Measurements from ENCODE around the gene REXO4. TPM values are rescaled to one million over a fixed set of nuclear protein-coding genes. Genes with fewer than 3 reads are reported as not detected.
A peak's percentile ranks its signal among the peaks of the same experiment; 100 is the strongest.
"Not testable (repeated sequence)": the region's sequence is repeated elsewhere in the genome, so short reads cannot be mapped to it uniquely, and the experiment has no call there.

The REXO4 gene
- total and polyA plus RNA-seq, 7 donors, result 13.2 to 25.9 (median 18.3) TPM

- DNase-seq, result no peak
- WGBS, 2 donors, result 83% methylated on average over 1 of the region's 1 CpG
- Histone ChIP-seq H3K4me3 (no peak overlapping the region), H3K27ac (no peak overlapping the region), H3K4me1 (peaks cover 0 to 29% (median 22%) of the 10 kb centered on the region in 4 donors), H3K9me3 (no peaks in the 10 kb centered on the region), H3K36me3 (no peaks in the 10 kb centered on the region), H3K27me3 (no peaks in the 10 kb centered on the region)
- TF ChIP-seq POLR2A (IDR thresholded peaks at IDR 0.05), result no peak
- no peak for TF ChIP-seq EP300 (IDR thresholded peaks at IDR 0.05)
- TF ChIP-seq CTCF (IDR thresholded peaks at IDR 0.05), result no peak
- no peak for TF ChIP-seq POLR2AphosphoS5 (IDR thresholded peaks at IDR 0.05)
- intact Hi-C loops (cut with DNase I), result loop anchor here (5.0 kb wide), 1 partner anchor 39 kb away; the partner anchor contains the start of gene REXO4
Observed at GRCh38 chr9:133378408-133378962, 39.3 kb downstream of the REXO4 start.

GRCh38 chr9:133377721-133378216 is 40.0 kb downstream of the REXO4 start:
- Histone ChIP-seq H3K36me3 (peaks cover 0 to 7% (median 0%) of the 10 kb centered on the region in 4 donors), H3K27me3 (no peaks in the 10 kb centered on the region), H3K9me3 (no peaks in the 10 kb centered on the region), H3K4me1 (peaks cover 0 to 36% (median 29%) of the 10 kb centered on the region in 4 donors), H3K4me3 (no peak overlapping the region), H3K27ac (no peak overlapping the region)
- WGBS, 2 donors, result 72 to 82% methylated on average over 6 of the region's 6 CpGs
- no peak for TF ChIP-seq EP300 (IDR thresholded peaks at IDR 0.05)
- no peak for TF ChIP-seq CTCF (IDR thresholded peaks at IDR 0.05)
- TF ChIP-seq POLR2AphosphoS5 (IDR thresholded peaks at IDR 0.05), result no peak
- no peak for TF ChIP-seq POLR2A (IDR thresholded peaks at IDR 0.05)
- DNase-seq, result no peak
- intact Hi-C loops (cut with DNase I), result loop anchor here (2.0 to 5.0 kb wide), 2 partner anchors 40 to 81 kb away; partner anchors contain the start of genes CACFD1 and REXO4

- Histone ChIP-seq H3K27ac (peak overlapping the region in 1 of 4 donors; percentile 94), H3K36me3 (peaks cover 0 to 10% (median 0%) of the 10 kb centered on the region in 4 donors), H3K4me1 (peaks cover 0 to 41% (median 34%) of the 10 kb centered on the region in 4 donors)
- not testable (repeated sequence) for H3K9me3 ChIP-seq, DNase-seq, H3K4me3 ChIP-seq, H3K27me3 ChIP-seq
- 89 to 92% methylated on average over 14 of the region's 14 CpGs for WGBS, 2 donors
- intact Hi-C loops (cut with DNase I), result loop anchor here (2.0 to 5.0 kb wide), 2 partner anchors 40 to 82 kb away; partner anchors contain the start of genes CACFD1 and REXO4
Observed at GRCh38 chr9:133377280-133377679, 40.5 kb downstream of the REXO4 start.

- Histone ChIP-seq H3K9me3 (no peaks in the 10 kb centered on the region), H3K36me3 (peaks cover 0 to 13% (median 0%) of the 10 kb centered on the region in 4 donors), H3K4me3 (peak within 1 kb of the TSS; percentile 80 to 99 (median 88)), H3K27ac (peak within 1 kb of the TSS; percentile 93 to 99 (median 94)), H3K27me3 (no peaks in the 10 kb centered on the region), H3K4me1 (peaks cover 0 to 54% (median 46%) of the 10 kb centered on the region in 4 donors)
- no peak for TF ChIP-seq POLR2A (IDR thresholded peaks at IDR 0.05)
- no peak for TF ChIP-seq EP300 (IDR thresholded peaks at IDR 0.05)
- peak; percentile 48 to 83 (median 75) for TF ChIP-seq POLR2AphosphoS5 (IDR thresholded peaks at IDR 0.05)
- TF ChIP-seq CTCF (IDR thresholded peaks at IDR 0.05), result peak in 1 of 4 experiments; percentile 14
- WGBS, 2 donors, result 1% methylated on average over 120 of the region's 120 CpGs
- intact Hi-C loops (cut with DNase I), result loop anchor here (1.0 to 5.0 kb wide), 5 partner anchors 20 to 83 kb away; partner anchors contain the start of genes CACFD1, MED22, REXO4 and RPL7A
- peak; percentile 97 for DNase-seq
Observed at GRCh38 chr9:133375724-133376654, 41.8 kb downstream of the REXO4 start, which contains the start of the genes STKLD1 and SURF4. Gene STKLD1 (plus strand): TSS chr9:133376366. CDS start chr9:133376474, 108 bp downstream. Gene SURF4 (minus strand): TSS chr9:133376060. CDS start chr9:133375969, 91 bp downstream.

Measured in sigmoid colon (tissue), 7 donors.